IPS-18a (cell line): ENCODE results near the gene CACNG1.
"Not testable (repeated sequence)": the region's sequence is repeated elsewhere in the genome, so short reads cannot be mapped to it uniquely, and the experiment has no call there.

Source experiments
- H3K27ac ChIP-seq: one replicate; pipeline ENCODE4 v1.5.1; 2013; ENCODE audit warnings: low read length
- H3K27me3 ChIP-seq: one replicate; pipeline ENCODE4 v1.6.1; 2013; ENCODE audit warnings: mild to moderate bottlenecking, low read length; ENCODE audit not compliant: control insufficient read depth, insufficient read depth
- H3K36me3 ChIP-seq: one replicate; pipeline ENCODE4 v1.6.1; 2013; ENCODE audit warnings: low read depth, low read length; ENCODE audit not compliant: control insufficient read depth
- H3K4me1 ChIP-seq: one replicate; pipeline ENCODE4 v1.6.1; 2013; ENCODE audit warnings: low read depth, low read length; ENCODE audit not compliant: control insufficient read depth
- H3K4me3 ChIP-seq: one replicate; pipeline ENCODE4 v1.5.1; 2013; ENCODE audit warnings: low read length
- H3K9ac ChIP-seq: one replicate; pipeline ENCODE4 v1.6.1; 2013; ENCODE audit warnings: mild to moderate bottlenecking, low read length, moderate library complexity
- H3K9me3 ChIP-seq: one replicate; pipeline ENCODE4 v1.6.1; 2013; ENCODE audit warnings: low read depth, low read length; ENCODE audit not compliant: control insufficient read depth

Gene CACNG1

GRCh38 chr17:67092291-67092690 lies 47.9 kb downstream of the CACNG1 start:
- H3K27ac ChIP-seq = no peak overlapping the region
- no peaks in the 10 kb centered on the region for H3K27me3 ChIP-seq
- H3K36me3 ChIP-seq = no peaks in the 10 kb centered on the region
- H3K9ac ChIP-seq = no peak overlapping the region
- H3K4me1 ChIP-seq = no peaks in the 10 kb centered on the region
- H3K9me3 ChIP-seq = peaks cover 3% of the 10 kb centered on the region
- no peak overlapping the region for H3K4me3 ChIP-seq

GRCh38 chr17:67092710-67093109 lies 48.4 kb downstream of the CACNG1 start:
- not testable (repeated sequence) for H3K9ac ChIP-seq, H3K27me3 ChIP-seq, H3K4me1 ChIP-seq, H3K27ac ChIP-seq, H3K4me3 ChIP-seq, H3K9me3 ChIP-seq, H3K36me3 ChIP-seq

- Histone ChIP-seq H3K4me1 (no peaks in the 10 kb centered on the region), H3K27ac (no peak overlapping the region), H3K27me3 (no peaks in the 10 kb centered on the region), H3K36me3 (no peaks in the 10 kb centered on the region), H3K9me3 (peaks cover 3% of the 10 kb centered on the region), H3K9ac (no peak overlapping the region), H3K4me3 (no peak overlapping the region)
Observed at GRCh38 chr17:67093348-67093747, 49.0 kb downstream of the CACNG1 start.

GRCh38 chr17:67095291-67095690 lies 50.9 kb downstream of the CACNG1 start:
- H3K4me3 ChIP-seq, H3K9me3 ChIP-seq, H3K4me1 ChIP-seq, H3K9ac ChIP-seq, H3K36me3 ChIP-seq, H3K27me3 ChIP-seq, H3K27ac ChIP-seq: not testable (repeated sequence)

- Histone ChIP-seq H3K27ac (no peak overlapping the region), H3K9ac (no peak overlapping the region), H3K27me3 (no peaks in the 10 kb centered on the region)
Observed at GRCh38 chr17:67095803-67096202, 51.4 kb downstream of the CACNG1 start.

GRCh38 chr17:67096609-67097008 lies 52.3 kb downstream of the CACNG1 start:
- H3K27me3 ChIP-seq = no peaks in the 10 kb centered on the region
- no peaks in the 10 kb centered on the region for H3K9me3 ChIP-seq
- no peak overlapping the region for H3K9ac ChIP-seq
- no peak overlapping the region for H3K27ac ChIP-seq
- H3K36me3 ChIP-seq = no peaks in the 10 kb centered on the region
- no peak overlapping the region for H3K4me3 ChIP-seq
- H3K4me1 ChIP-seq = no peaks in the 10 kb centered on the region

More at GRCh38 chr17:67095803-67096202, 51.4 kb downstream of the CACNG1 start:
- Histone ChIP-seq H3K36me3 (no peaks in the 10 kb centered on the region), H3K4me1 (no peaks in the 10 kb centered on the region), H3K4me3 (no peak overlapping the region), H3K9me3 (no peaks in the 10 kb centered on the region)

- no peak overlapping the region for H3K4me3 ChIP-seq
- no peaks in the 10 kb centered on the region for H3K9me3 ChIP-seq
- no peaks in the 10 kb centered on the region for H3K27me3 ChIP-seq
- H3K4me1 ChIP-seq = no peaks in the 10 kb centered on the region
- H3K36me3 ChIP-seq = no peaks in the 10 kb centered on the region
- H3K27ac ChIP-seq = no peak overlapping the region
- no peak overlapping the region for H3K9ac ChIP-seq
Observed at GRCh38 chr17:67098006-67098405, 53.7 kb downstream of the CACNG1 start.

GRCh38 chr17:67104641-67105040 lies 60.3 kb downstream of the CACNG1 start:
- H3K27ac ChIP-seq, H3K9ac ChIP-seq, H3K4me1 ChIP-seq, H3K4me3 ChIP-seq, H3K27me3 ChIP-seq, H3K9me3 ChIP-seq: not testable (repeated sequence)
- H3K36me3 ChIP-seq = peaks cover 35% of the 10 kb centered on the region

GRCh38 chr17:67105213-67105612 lies 60.9 kb downstream of the CACNG1 start:
- no peak overlapping the region for H3K9ac ChIP-seq
- no peaks in the 10 kb centered on the region for H3K27me3 ChIP-seq
- no peak overlapping the region for H3K27ac ChIP-seq
- peaks cover 35% of the 10 kb centered on the region for H3K36me3 ChIP-seq
- no peaks in the 10 kb centered on the region for H3K4me1 ChIP-seq
- H3K4me3 ChIP-seq = no peak overlapping the region
- no peaks in the 10 kb centered on the region for H3K9me3 ChIP-seq
